Liver (tissue), 9 donors: Measurements from ENCODE around the gene TPT1. TPM values are rescaled to one million over a fixed set of nuclear protein-coding genes. Genes with fewer than 3 reads are reported as not detected.

Source experiments
- DNase-seq: peaks from one replicate; pipeline ENCODE4 v3.0.0-alpha.2; 2017; ENCODE audit warnings: low spot score
- H3K27ac ChIP-seq, 2 donors: one replicate each; pipeline ENCODE4 v1.7.0; 2013; ENCODE audit warnings: inconsistent platforms in 2 of 2, low read length in 2 of 2, control low read depth in 1 of 2, low read depth in 1 of 2, mild to moderate bottlenecking in 1 of 2
- H3K27me3 ChIP-seq, 4 donors: one replicate each; pipeline versions ENCODE4 v1.6.1 to v1.7.0; 2013; ENCODE audit warnings: low read length in 3 of 4, inconsistent platforms in 1 of 4, mild to moderate bottlenecking in 1 of 4, moderate library complexity in 1 of 4; ENCODE audit not compliant: control insufficient read depth in 4 of 4, insufficient read depth in 4 of 4
- H3K36me3 ChIP-seq, 4 donors: one replicate each; pipeline versions ENCODE4 v1.6.1 to v1.7.0; 2013; ENCODE audit warnings: low read length in 3 of 4, mild to moderate bottlenecking in 3 of 4, low read depth in 1 of 4, moderate library complexity in 1 of 4; ENCODE audit not compliant: control insufficient read depth in 4 of 4, insufficient read depth in 3 of 4
- H3K4me1 ChIP-seq, 4 donors: one replicate each; pipeline versions ENCODE4 v1.6.1 to v1.7.0; 2013; ENCODE audit warnings: low read length in 3 of 4, mild to moderate bottlenecking in 3 of 4, moderate library complexity in 1 of 4; ENCODE audit not compliant: control insufficient read depth in 4 of 4, insufficient read depth in 4 of 4
- H3K4me3 ChIP-seq, 3 donors: one replicate each; pipeline versions ENCODE4 v1.6.1 to v1.7.0; 2013; ENCODE audit warnings: low read length in 3 of 3, control low read depth in 1 of 3, low read depth in 1 of 3, mild to moderate bottlenecking in 1 of 3
- H3K9ac ChIP-seq, 2 donors: one replicate each; pipeline ENCODE4 v1.7.0; 2013; ENCODE audit warnings: low read length in 2 of 2, mild to moderate bottlenecking in 2 of 2, moderate library complexity in 2 of 2, control low read depth in 1 of 2, low read depth in 1 of 2
- H3K9me3 ChIP-seq, 4 donors: one replicate each; pipeline versions ENCODE4 v1.6.1 to v1.7.0; 2013; ENCODE audit warnings: low read length in 3 of 4; ENCODE audit not compliant: control insufficient read depth in 4 of 4
- EGR1 ChIP-seq, 2 donors: IDR thresholded peaks; 2 replicates each; pipeline ENCODE4 v1.6.1; 2016 to 2018; ENCODE audit warnings: antibody characterized with exemption in 2 of 2, low read depth in 2 of 2
- FOXA1 ChIP-seq: IDR thresholded peaks from 2 replicates; pipeline ENCODE4 v1.6.1; 2016; ENCODE audit warnings: antibody characterized with exemption
- FOXA2 ChIP-seq: IDR thresholded peaks from 2 replicates; pipeline ENCODE4 v1.6.1; 2016; ENCODE audit warnings: antibody characterized with exemption
- GABPA ChIP-seq, 2 donors: IDR thresholded peaks in 1 of 2; conservative IDR thresholded peaks in 1 of 2; 2 replicates each; pipeline ENCODE4 v1.6.1; 2016; ENCODE audit warnings: antibody characterized with exemption in 2 of 2, mild to moderate bottlenecking in 1 of 2, moderate library complexity in 1 of 2
- HNF4A ChIP-seq, 2 donors: conservative IDR thresholded peaks; 2 replicates each; pipeline ENCODE4 v1.6.1; 2016; ENCODE audit warnings: antibody characterized with exemption in 2 of 2, mild to moderate bottlenecking in 2 of 2
- HNF4G ChIP-seq: IDR thresholded peaks from 2 replicates; pipeline ENCODE4 v1.6.1; 2016; ENCODE audit warnings: antibody characterized with exemption
- JUND ChIP-seq, 2 donors: IDR thresholded peaks; 2 replicates each; pipeline ENCODE4 v1.6.1; 2016; ENCODE audit warnings: antibody characterized with exemption in 2 of 2
- NR2F2 ChIP-seq: IDR thresholded peaks from 2 replicates; pipeline ENCODE4 v1.6.1; 2016; ENCODE audit warnings: antibody characterized with exemption
- RAD21 ChIP-seq, 2 donors: IDR thresholded peaks; 2 replicates each; pipeline ENCODE4 v1.6.1; 2016; ENCODE audit warnings: antibody characterized with exemption in 2 of 2, mild to moderate bottlenecking in 2 of 2
- RXRA ChIP-seq, 2 donors: IDR thresholded peaks; 2 replicates each; pipeline ENCODE4 v1.6.1; 2017 to 2018; ENCODE audit warnings: antibody characterized with exemption in 2 of 2, mild to moderate bottlenecking in 1 of 2
- SP1 ChIP-seq: IDR thresholded peaks from 2 replicates; pipeline ENCODE4 v1.6.1; 2018; ENCODE audit warnings: antibody characterized with exemption, mild to moderate bottlenecking
- YY1 ChIP-seq: IDR thresholded peaks from 2 replicates; pipeline ENCODE4 v1.6.1; 2016; ENCODE audit warnings: antibody characterized with exemption, mild to moderate bottlenecking
- WGBS: extraction: QIAGEN DNeasy Blood & Tissue Kit; methylation state at CpG from one replicate; pipeline ENCODE4 v1.1.7; 2013; 5-methylcytosine and 5-hydroxymethylcytosine counted together
- polyA plus RNA-seq, 2 donors: library from polyadenylated mRNA; stranded (reverse) in 1 of 2; unstranded in 1 of 2; fragments of 200-250 nt in 1 of 2; fragments of >200 nt in 1 of 2; fragmentation: Nextera tagmentation in 1 of 2; extraction: Ambion mirVana in 1 of 2; gene quantifications; one replicate each; pipeline versions ENCODE4 v1.2.1 to v1.2.3, GENCODE V29; 2013 to 2015
- total RNA-seq, 2 donors: library from RNA; depleted of rRNA; stranded (reverse); fragments of >200 nt; gene quantifications; one replicate each; pipeline ENCODE4 v1.2.3, GENCODE V29; 2014
- TF ChIP-seq, protein P1 (sequence below): IDR thresholded peaks from 2 replicates; pipeline ENCODE4 v1.6.1; 2016; ENCODE audit warnings: antibody characterized with exemption, mild to moderate bottlenecking
- TF ChIP-seq, protein P2 (sequence below): IDR thresholded peaks from 2 replicates; pipeline ENCODE4 v1.6.1; 2016; ENCODE audit warnings: antibody characterized with exemption
- TF ChIP-seq, protein P3 (sequence below): IDR thresholded peaks from 2 replicates; pipeline ENCODE4 v1.6.1; 2016; ENCODE audit warnings: antibody characterized with exemption
- TF ChIP-seq, protein P4 (sequence below): IDR thresholded peaks from 2 replicates; pipeline ENCODE4 v1.6.1; 2016; ENCODE audit warnings: antibody characterized with exemption
- TF ChIP-seq, protein P5 (sequence below): fragments of 150-350 bp; IDR thresholded peaks from 2 replicates; pipeline ENCODE4 v1.5.1; 2017; ENCODE audit warnings: improper control_type of control experiment, low read depth, low read length; ENCODE audit not compliant: missing input control
- donor health status: healthy.
- donor health status: healthy.
- donor health status: healthy.
- donor health status: healthy.
- donor health status: healthy.

Gene TPT1
- total and polyA plus RNA-seq, 4 donors: 1,382 to 2,885 (median 1,815) TPM

DNA sequence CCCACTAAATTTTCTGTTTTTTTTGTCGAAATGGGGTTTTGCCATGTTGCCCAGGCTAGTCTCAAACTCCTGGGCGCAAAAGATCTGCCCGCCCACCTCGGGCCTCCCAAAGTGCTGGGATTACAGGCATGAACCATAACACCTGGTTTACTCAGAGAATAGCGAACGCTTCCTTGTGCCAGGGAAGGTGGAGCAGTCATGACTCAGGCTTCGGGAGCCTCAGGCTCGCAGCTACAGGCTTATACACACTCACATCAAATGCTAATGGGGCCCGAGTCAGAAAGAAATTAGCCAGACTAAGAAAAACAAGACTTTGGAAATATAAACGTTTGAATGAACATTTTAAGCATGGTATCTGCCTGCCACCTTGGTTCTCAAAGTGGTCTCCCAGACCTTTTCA is 11.0 kb upstream of the TPT1 start (continued):
- TF ChIP-seq, protein P1, sequence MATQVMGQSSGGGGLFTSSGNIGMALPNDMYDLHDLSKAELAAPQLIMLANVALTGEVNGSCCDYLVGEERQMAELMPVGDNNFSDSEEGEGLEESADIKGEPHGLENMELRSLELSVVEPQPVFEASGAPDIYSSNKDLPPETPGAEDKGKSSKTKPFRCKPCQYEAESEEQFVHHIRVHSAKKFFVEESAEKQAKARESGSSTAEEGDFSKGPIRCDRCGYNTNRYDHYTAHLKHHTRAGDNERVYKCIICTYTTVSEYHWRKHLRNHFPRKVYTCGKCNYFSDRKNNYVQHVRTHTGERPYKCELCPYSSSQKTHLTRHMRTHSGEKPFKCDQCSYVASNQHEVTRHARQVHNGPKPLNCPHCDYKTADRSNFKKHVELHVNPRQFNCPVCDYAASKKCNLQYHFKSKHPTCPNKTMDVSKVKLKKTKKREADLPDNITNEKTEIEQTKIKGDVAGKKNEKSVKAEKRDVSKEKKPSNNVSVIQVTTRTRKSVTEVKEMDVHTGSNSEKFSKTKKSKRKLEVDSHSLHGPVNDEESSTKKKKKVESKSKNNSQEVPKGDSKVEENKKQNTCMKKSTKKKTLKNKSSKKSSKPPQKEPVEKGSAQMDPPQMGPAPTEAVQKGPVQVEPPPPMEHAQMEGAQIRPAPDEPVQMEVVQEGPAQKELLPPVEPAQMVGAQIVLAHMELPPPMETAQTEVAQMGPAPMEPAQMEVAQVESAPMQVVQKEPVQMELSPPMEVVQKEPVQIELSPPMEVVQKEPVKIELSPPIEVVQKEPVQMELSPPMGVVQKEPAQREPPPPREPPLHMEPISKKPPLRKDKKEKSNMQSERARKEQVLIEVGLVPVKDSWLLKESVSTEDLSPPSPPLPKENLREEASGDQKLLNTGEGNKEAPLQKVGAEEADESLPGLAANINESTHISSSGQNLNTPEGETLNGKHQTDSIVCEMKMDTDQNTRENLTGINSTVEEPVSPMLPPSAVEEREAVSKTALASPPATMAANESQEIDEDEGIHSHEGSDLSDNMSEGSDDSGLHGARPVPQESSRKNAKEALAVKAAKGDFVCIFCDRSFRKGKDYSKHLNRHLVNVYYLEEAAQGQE: no peak
- TF ChIP-seq YY1 (no peak), JUND (IDR thresholded peaks at IDR 0.05) (no peak), HNF4G (no peak), SP1 (no peak), NR2F2 (no peak), RXRA (IDR thresholded peaks at IDR 0.05) (no peak)
- TF ChIP-seq, protein P2, sequence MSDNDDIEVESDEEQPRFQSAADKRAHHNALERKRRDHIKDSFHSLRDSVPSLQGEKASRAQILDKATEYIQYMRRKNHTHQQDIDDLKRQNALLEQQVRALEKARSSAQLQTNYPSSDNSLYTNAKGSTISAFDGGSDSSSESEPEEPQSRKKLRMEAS: no peak

DNA sequence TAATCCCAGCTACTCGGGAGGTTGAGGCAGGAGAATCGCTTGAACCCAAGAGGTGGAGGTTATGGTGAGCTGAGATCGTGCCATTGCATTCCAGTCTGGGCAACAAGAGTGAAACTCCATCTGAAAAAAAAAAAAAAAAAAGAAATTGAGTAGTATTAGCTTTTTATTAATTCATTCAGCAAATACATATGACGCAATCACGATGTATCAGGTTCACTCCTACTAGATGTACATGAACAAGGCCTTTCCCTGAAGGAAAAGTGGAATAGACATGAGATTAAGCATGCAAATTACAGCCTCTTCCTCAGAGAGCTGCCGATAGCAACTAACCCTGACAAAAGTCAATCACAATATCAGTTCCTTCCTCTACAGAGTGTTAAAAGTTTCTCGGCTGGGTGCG is 9.2 kb upstream of the TPT1 start:
- WGBS: 94% methylated on average over 8 of the region's 8 CpGs
- no peak for DNase-seq
- H3K4me1 ChIP-seq: peaks cover 0 to 1% (median 0%) of the 10 kb centered on the region in 4 donors
- no peak overlapping the region for H3K27ac ChIP-seq
- peaks cover 2 to 35% (median 13%) of the 10 kb centered on the region in 4 donors for H3K36me3 ChIP-seq
- TF ChIP-seq HNF4G (no peak), RAD21 (IDR thresholded peaks at IDR 0.05) (no peak), SP1 (no peak), EGR1 (IDR thresholded peaks at IDR 0.05; ENCODE audit: low read depth in 2 of 2) (no peak), HNF4A (conservative IDR thresholded peaks at IDR 0.05) (no peak), GABPA (IDR thresholded peaks at IDR 0.05 in 1 of 2, conservative IDR thresholded peaks at IDR 0.05 in 1 of 2) (no peak), FOXA1 (no peak), NR2F2 (no peak), FOXA2 (no peak), JUND (IDR thresholded peaks at IDR 0.05) (no peak)
- TF ChIP-seq, protein P3, sequence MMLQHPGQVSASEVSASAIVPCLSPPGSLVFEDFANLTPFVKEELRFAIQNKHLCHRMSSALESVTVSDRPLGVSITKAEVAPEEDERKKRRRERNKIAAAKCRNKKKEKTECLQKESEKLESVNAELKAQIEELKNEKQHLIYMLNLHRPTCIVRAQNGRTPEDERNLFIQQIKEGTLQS: no peak
- TF ChIP-seq, protein P4, sequence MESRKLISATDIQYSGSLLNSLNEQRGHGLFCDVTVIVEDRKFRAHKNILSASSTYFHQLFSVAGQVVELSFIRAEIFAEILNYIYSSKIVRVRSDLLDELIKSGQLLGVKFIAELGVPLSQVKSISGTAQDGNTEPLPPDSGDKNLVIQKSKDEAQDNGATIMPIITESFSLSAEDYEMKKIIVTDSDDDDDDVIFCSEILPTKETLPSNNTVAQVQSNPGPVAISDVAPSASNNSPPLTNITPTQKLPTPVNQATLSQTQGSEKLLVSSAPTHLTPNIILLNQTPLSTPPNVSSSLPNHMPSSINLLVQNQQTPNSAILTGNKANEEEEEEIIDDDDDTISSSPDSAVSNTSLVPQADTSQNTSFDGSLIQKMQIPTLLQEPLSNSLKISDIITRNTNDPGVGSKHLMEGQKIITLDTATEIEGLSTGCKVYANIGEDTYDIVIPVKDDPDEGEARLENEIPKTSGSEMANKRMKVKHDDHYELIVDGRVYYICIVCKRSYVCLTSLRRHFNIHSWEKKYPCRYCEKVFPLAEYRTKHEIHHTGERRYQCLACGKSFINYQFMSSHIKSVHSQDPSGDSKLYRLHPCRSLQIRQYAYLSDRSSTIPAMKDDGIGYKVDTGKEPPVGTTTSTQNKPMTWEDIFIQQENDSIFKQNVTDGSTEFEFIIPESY: no peak
- TF ChIP-seq, protein P1: no peak
- TF ChIP-seq, protein P2: no peak
- TF ChIP-seq, protein P5, sequence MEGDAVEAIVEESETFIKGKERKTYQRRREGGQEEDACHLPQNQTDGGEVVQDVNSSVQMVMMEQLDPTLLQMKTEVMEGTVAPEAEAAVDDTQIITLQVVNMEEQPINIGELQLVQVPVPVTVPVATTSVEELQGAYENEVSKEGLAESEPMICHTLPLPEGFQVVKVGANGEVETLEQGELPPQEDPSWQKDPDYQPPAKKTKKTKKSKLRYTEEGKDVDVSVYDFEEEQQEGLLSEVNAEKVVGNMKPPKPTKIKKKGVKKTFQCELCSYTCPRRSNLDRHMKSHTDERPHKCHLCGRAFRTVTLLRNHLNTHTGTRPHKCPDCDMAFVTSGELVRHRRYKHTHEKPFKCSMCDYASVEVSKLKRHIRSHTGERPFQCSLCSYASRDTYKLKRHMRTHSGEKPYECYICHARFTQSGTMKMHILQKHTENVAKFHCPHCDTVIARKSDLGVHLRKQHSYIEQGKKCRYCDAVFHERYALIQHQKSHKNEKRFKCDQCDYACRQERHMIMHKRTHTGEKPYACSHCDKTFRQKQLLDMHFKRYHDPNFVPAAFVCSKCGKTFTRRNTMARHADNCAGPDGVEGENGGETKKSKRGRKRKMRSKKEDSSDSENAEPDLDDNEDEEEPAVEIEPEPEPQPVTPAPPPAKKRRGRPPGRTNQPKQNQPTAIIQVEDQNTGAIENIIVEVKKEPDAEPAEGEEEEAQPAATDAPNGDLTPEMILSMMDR: no peak
- H3K27me3 ChIP-seq: no peaks in the 10 kb centered on the region
- no peak overlapping the region for H3K4me3 ChIP-seq
- no peak overlapping the region for H3K9ac ChIP-seq
- no peaks in the 10 kb centered on the region for H3K9me3 ChIP-seq
